ENCODE measurements around the gene MCTP1. TPM values are rescaled to one million over a fixed set of nuclear protein-coding genes. Genes with fewer than 3 reads are reported as not detected.

The MCTP1 gene
- total and polyA plus RNA-seq, 2 of the 8 experiments (the other 6 are each of a cell fraction or from before 2014, with no cell fraction given), result 0.56 to 3.4 TPM

GRCh38 chr5:94967525-94967924 lies 317.4 kb downstream of the MCTP1 start:
- Histone ChIP-seq H4K5ac (ENCODE audit: insufficient read length, low read depth, low read length) (no peak overlapping the region), H3K23ac (ENCODE audit: insufficient read length) (no peak overlapping the region), H3K79me2 (ENCODE audit: control insufficient read depth in 1 of 2, insufficient read depth in 2 of 2, low read length in 2 of 2) (no peaks in the 10 kb centered on the region), H4K8ac (ENCODE audit: extremely low read depth, insufficient read depth, low read length) (no peak overlapping the region), H3K4me2 (ENCODE audit: insufficient read depth in 1 of 2, low read depth in 2 of 2, low read length in 2 of 2) (no peak overlapping the region), H3K9ac (replicated peaks in 1 of 4; ENCODE audit: extremely low read depth in 1 of 4, low read depth in 3 of 4, low read length in 3 of 4) (no peak overlapping the region), H3K14ac (ENCODE audit: insufficient read length) (no peak overlapping the region), H3K27ac (ENCODE audit: low read depth, low read length) (no peak overlapping the region), H3K36me3 (ENCODE audit: control insufficient read depth in 2 of 4, insufficient read depth in 4 of 4, low read length in 3 of 4) (no peaks in the 10 kb centered on the region), H4K91ac (replicated peaks; ENCODE audit: insufficient read length, low read length) (no peak overlapping the region), H3K79me1 (ENCODE audit: low read depth, low read length) (no peaks in the 10 kb centered on the region), H3K4me3 (ENCODE audit: extremely low read depth in 1 of 4, insufficient read depth in 2 of 4, low read depth in 3 of 4, low read length in 4 of 4) (no peak overlapping the region), H2BK20ac (ENCODE audit: low read length) (no peak overlapping the region), H3K9me3 (ENCODE audit: insufficient read depth in 2 of 2, low read depth in 1 of 2, low read length in 1 of 2) (no peaks in the 10 kb centered on the region), H3K4me1 (replicated peaks in 1 of 4; ENCODE audit: control insufficient read depth in 3 of 4, insufficient read depth in 4 of 4, low read length in 3 of 4) (no peaks in the 10 kb centered on the region), H2BK5ac (ENCODE audit: low read depth, low read length) (no peak overlapping the region), H3K27me3 (replicated peaks in 1 of 4; ENCODE audit: control insufficient read depth in 3 of 4, extremely low read depth in 1 of 4, insufficient read depth in 3 of 4, low read length in 3 of 4) (no peaks in the 10 kb centered on the region), H2BK120ac (replicated peaks; ENCODE audit: low read depth, low read length) (no peak overlapping the region), H3K23me2 (ENCODE audit: low read depth, low read length) (no peaks in the 10 kb centered on the region), H4K20me1 (replicated peaks in 1 of 2; ENCODE audit: control insufficient read depth in 1 of 2, insufficient read depth in 2 of 2, low read length in 2 of 2) (no peaks in the 10 kb centered on the region), H2AK5ac (ENCODE audit: low read depth, low read length) (no peak overlapping the region), H3K18ac (ENCODE audit: extremely low read depth, low read length) (no peak overlapping the region), H3K4ac (replicated peaks; ENCODE audit: insufficient read length, low read depth, low read length) (no peak overlapping the region), H2AFZ (ENCODE audit: low read length) (no peak overlapping the region), H2BK12ac (ENCODE audit: low read depth, low read length) (no peak overlapping the region), H2BK15ac (ENCODE audit: low read length) (no peak overlapping the region), H3K56ac (replicated peaks; ENCODE audit: insufficient read length, low read depth, low read length) (no peak overlapping the region)
- 89% methylated on average over 6 of the region's 6 CpGs; no CpG with 5 or more reads in 1 of the 2 experiments for WGBS, 2 experiments (ENCODE audit: extremely low coverage in 1 of 2, insufficient coverage in 1 of 2, insufficient read length in 1 of 2, insufficient replicate concordance in 2 of 2, low coverage in 1 of 2, low lambda C conversion rate in 2 of 2, missing lambda C conversion rate in 1 of 2)
- FAIRE-seq (no peak), DNase-seq (ENCODE audit: low read depth in 1 of 2, low spot score in 2 of 2) (no peak)
- POLR2A ChIA-PET (ENCODE audit: partially characterized antibody), result no interaction called here
- CTCF ChIA-PET (ENCODE audit: partially characterized antibody), result interaction anchor here (1.0 to 3.8 kb wide), 18 partner anchors 11 to 474 kb away, joined by 3 to 29 read pairs (median 4); no protein-coding TSS in a partner anchor
- TF ChIP-seq ATF2 (IDR thresholded peaks at IDR 0.05; ENCODE audit: low read length) (no peak), JUN (IDR thresholded peaks at IDR 0.05; ENCODE audit: low read depth, low read length) (no peak), CBX5 (IDR thresholded peaks at IDR 0.05; ENCODE audit: low read depth, low read length) (no peak), KDM1A (IDR thresholded peaks at IDR 0.05; ENCODE audit: borderline replicate concordance, low read length) (no peak), CBX8 (IDR thresholded peaks at IDR 0.05; ENCODE audit: borderline replicate concordance, low read depth, low read length) (no peak), MAFK (IDR thresholded peaks at IDR 0.05; ENCODE audit: low read depth, low read length) (no peak), RAD21 (IDR thresholded peaks at IDR 0.05 in 1 of 2, conservative IDR thresholded peaks at IDR 0.05 in 1 of 2; ENCODE audit: low read depth in 2 of 2, low read length in 2 of 2) (no peak), NANOG (IDR thresholded peaks at IDR 0.05; ENCODE audit: insufficient read depth, low read depth, low read length, poor library complexity, severe bottlenecking) (no peak), GABPA (IDR thresholded peaks at IDR 0.05; ENCODE audit: borderline replicate concordance, insufficient read depth, low read length) (no peak), ZNF274 (IDR thresholded peaks at IDR 0.05; ENCODE audit: borderline replicate concordance, extremely low read depth, low read length) (no peak)

All from H1 (cell line).